NCI-H187 treated with DMSO at 0.1 percent for 48 hours (cell line): ENCODE results near the gene CDH4.

ENCODE experiments used
- DNase-seq: peaks from one replicate; lab custom pipeline; 2025; lab: John Stamatoyannopoulos, UW

Gene CDH4

DNA sequence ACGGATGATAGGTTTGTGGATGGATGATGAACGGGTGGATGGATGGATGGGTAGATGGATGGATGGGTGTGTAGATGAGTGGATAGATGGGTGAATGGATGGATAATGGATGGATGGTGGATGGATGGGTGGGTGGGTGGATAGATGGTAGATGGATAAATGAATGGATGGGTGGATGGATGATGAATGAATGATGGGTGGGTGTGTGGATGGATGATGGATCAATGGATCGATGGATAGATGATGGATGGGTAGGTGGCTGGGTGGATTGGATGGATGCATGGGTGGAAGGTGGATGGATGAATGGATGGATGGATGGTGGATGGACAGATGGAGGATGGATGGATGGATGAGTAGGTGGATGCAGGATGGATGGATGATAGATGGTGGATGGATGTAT lies 419.5 kb downstream of the CDH4 start:
- DNase-seq, result no peak

DNA sequence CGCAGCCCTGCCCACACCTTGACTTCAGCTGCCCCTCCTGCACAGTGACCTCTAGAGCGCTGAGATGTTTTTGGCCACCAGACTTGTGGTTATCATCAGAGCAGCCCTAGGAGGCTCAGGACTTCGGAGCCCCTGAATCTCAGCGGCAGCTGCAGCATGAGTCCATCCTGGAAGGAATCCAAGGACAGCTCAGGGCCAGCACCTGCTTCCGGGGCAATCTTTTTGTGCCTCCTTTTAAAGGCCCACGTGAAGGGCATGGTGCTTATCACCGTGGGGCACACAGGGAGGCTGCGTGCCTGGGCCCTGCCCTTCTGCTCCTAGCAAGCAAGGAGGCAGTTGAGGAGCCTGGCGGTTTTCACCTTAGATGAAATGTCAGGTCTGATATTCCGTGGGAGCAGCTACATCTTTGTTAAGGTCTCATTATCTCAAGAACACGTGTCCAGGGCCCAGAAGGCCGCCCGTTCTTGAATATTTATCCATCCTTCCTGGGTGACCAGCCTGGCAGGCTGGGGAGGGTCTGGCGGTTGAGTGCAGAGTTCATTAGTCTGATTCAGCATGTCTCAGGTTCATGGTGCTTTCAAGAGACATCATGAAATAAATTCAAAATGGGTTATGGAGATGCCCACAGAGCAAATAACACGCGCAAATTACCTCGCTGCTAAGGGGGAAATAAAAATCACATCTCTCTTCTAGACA lies 421.2 kb downstream of the CDH4 start:
- no peak for DNase-seq

DNA sequence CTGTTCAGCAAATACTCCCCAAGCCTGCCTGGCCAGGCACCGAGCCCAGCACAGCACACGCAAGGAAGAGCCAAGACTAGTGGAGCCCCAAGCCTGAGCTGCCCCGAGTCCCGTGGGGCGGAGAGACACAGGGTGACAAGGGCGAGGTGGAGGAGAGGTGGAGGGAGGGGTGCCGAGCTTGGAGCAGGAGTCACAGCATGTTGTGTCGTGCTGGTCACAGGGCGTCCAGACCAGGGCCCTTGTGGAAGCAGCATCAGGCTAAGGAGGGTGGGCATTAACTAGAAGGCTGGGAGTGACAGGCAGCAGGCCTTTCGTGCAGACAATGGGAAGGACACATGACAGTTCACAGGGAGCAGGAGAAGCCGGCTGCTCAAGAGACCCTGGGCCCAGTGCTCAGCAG lies 422.1 kb downstream of the CDH4 start:
- no peak for DNase-seq

DNA sequence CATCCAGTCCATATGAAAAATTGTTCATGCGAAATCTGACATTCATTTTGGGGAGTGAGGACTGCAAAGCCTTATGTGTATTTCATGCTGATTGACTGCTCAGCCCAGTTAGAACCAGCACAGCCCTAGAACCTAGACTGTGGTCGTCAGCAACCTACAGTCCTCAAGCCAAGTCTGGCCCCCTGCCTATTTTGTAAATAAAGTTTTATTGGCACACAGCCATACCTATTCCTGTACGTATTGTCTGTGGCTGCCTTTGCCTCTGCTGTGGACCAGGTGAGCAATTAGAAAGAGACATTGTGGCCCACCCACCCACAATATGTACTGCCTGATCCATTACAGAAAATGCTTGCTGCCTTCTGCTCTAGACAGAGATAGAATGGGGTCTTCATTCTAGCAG lies 422.6 kb downstream of the CDH4 start:
- no peak for DNase-seq

DNA sequence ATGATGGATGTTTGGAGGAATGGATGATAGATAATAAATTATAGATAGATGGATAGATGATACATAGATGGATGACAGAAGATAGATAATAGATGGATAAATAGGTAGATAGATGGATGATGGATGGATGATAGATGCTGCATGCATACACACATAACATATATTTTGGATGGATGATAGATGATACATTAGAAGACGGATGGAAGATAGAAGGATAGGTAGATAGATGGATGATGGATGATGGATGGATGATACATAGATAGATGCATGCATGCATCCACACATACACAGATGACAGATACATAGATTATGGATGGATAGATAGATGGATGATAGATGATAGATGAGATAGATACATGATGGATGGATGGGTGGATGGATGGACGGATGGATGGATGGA lies 425.9 kb downstream of the CDH4 start:
- DNase-seq, result no peak

DNA sequence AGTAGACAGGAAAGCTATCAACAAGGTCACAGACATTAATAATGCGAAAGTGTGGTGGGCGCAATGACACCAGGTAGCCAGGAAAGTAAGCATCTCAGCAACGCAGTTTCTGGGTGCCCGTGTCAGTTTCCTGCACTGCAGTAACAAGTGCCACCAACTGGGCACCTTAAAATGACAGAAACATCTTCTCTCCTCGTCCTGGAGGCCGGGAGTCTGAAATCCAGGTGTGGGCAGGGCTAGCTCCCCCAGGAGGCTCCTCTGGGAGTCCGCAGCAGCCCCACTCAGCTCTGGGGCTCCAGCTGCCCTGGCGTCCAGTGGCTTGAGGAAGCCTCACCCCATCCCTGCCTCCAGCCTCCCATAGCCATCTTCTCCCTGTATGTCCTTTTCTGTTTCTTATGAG lies 426.4 kb downstream of the CDH4 start:
- DNase-seq, result no peak

DNA sequence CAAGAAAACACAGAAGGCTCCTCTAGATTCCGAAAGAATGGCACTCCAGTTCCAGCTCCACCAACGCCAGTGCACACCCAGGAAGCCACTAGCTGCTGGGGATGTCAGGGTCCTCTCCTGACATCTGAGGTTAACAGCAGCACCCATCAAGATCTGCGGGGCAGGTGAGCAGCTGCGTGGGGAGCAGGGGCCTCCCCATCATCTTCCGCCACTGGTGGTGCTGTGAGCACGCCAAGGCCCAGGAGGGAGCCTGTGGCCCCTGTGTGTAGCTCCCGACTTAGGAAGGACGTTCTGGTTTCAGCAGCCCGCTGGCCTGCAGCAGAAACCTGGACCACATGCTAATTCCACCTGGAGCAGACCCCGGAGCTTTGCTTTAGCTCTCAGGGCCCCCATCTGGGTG lies 427.4 kb downstream of the CDH4 start:
- no peak for DNase-seq

DNA sequence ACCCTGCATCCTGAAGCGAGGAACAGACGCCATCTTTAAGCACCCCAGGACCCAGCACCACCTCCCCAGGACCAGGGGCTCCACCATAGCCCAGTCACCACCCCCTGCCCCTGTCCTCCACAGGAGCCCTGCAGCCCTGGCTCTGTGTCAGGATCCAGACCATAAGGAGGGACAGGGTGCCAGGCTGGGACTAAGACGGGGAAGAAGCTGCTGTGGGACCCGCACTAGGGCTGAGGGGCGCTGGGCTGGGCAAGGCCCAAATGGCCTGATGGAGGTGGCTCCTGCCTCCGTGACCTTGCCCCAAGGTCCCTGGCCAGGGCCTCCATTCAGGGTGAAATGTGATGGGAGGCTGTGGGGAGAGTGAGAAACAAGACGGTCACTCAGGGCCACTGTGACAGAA lies 428.0 kb downstream of the CDH4 start:
- no peak for DNase-seq

DNA sequence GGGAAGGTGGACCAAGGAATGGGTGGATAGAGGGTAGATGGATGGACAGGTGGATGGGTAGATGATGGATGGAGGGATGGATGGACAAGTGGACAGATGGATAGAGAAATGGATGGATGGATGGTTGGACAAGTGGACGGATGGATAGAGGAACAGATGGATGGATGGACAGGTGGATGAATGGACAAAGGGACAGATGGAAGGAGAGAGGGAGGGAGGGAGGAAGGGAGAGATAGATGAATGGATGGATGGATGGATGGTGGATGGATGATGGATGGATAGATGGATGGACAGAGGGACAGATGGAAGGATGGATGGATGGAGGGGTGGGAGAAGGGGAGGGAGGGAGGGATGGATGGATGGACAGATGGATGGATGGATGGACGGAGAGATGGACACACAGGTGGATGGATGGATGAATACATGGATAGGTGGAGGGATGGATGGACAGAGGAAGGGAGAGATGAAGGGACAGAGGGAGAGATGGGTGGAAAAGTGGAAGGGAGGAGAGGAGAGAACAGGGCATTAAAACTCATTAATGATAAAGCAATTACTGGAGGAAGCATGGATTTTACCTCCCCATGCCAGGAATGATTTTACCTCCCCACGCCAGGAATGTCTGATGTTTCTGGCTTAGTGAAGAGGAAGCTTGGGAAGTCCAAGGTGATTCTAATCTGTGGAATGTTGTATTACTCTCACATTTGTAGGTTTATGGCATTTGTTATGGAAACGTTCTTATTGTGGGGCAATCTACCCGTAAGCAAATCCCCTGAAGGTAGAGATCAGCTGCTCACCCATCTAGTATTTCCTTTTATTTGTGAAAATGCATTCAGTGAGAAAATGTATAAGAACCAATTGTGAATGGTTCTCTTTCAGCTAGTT lies 430.3 kb downstream of the CDH4 start:
- DNase-seq, result no peak

DNA sequence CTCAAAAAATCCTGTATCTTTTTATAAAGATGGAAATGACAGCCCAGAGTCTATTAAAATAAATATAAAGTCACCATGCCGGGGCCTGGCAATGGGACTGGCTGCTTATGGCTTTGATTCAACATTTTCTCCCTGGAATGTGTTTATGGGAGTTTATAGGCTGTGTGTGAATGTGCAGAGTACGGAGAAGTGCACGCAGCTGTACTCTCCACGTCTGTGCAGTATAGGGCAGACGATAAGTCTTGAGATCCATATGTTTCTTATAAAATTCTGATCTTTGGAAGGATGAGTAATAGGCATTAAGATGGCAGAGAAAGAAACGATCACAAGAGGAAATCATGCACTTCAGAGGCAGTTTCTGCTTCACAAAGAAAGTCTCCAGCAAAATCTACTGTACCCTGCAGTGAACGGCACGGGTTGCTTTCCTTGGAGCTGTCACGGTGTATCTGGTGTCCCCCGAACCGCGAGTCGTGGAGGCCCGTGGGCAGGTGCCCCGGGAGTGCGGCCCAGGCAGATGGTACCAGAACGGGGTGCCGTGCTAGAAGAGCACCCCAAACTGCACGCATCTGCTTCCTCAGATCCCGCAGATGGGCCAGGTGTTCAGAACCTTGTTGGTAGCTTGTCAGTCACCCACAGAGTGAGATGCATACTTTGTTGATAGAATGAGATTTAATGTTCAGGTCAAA lies 431.1 kb downstream of the CDH4 start:
- DNase-seq, result no peak

DNA sequence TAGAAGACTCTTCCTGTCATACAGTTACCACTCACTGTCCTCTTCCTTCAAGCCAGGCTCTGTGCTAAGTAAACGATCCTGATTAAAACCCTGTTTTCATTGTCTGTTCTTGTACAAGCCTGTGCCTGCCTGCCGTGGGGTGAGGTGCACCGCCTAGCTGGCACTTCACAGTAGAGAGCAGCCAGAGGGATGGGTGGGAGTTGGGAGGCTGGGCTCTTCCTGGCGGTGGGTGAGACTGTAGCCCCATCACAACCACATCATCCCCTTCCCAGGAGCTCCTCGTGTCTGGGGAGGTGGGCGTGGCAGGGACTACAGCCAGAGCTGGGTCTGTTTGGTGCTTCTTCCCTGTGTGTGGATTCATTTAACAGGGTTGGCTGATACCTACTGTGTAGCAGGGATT lies 431.7 kb downstream of the CDH4 start:
- DNase-seq, result peak; percentile 87

DNA sequence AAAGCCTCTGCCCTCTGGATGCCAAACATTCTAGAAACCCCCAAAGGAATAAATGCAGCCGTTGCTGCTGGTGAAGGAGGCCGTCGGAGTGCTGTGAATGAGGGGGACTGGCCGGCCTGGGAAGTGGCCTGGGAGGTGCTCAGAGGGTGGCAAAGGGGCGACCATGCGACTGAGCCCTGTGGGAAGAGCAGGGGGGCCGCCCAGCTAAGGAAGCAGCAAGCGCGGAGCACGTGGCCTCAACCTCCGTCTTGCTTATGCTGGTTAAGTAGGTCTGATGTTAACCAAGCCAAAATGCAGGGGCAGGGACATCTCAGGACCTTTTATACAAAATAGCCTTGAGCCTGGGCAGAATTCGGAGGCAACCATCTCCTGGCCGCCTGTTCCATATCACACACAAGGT lies 432.1 kb downstream of the CDH4 start:
- DNase-seq, result no peak

DNA sequence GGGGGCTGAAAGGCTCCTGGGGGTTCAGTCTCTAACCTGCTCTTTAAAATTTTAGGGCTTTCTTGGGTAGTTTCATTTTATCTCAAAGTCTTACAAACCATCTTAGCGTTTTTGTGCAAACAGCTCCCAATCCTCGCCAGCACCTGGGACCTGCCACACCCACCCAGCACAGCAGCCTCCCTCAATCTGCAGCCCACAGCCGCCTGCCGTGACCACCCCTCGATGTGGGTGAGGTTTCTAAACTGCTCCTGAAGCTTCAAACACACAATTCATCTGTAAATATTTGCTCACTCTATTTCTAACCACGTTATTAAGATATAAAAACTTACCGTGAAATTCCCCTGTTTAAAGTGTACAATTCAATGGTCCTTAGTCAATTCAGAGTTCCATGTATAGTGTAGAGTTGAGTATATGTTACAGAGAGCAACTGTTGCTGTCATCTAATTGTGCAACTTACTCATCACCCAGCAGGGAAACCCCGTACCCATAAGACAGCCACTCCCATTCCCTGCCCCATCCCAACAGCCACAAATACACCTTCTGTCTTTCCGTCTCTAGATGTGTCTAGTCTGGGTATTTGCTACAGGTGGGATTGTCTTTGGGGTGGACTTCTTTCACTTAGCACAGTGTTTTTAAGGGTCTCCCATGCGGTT lies 432.6 kb downstream of the CDH4 start:
- DNase-seq, result peak; percentile 37

DNA sequence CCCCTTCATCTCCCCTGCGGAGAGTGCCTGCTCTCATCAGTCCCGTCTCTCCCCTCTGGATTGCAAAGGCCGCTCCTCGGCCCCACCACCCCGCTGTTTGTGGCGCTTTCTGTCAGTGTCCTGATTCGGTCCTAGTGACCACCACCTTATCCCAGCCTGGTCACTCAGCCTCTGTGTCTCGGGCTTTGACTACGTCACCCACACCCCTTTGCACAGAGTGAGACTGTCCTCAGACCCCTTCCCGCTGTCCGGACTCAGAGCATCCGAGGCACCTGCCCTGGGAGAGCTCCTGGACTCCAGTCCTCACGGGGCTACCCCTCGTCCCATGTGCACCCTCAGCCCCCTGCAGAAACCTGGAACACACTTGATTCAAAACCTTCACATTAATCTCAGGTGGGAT lies 433.4 kb downstream of the CDH4 start:
- no peak for DNase-seq

DNA sequence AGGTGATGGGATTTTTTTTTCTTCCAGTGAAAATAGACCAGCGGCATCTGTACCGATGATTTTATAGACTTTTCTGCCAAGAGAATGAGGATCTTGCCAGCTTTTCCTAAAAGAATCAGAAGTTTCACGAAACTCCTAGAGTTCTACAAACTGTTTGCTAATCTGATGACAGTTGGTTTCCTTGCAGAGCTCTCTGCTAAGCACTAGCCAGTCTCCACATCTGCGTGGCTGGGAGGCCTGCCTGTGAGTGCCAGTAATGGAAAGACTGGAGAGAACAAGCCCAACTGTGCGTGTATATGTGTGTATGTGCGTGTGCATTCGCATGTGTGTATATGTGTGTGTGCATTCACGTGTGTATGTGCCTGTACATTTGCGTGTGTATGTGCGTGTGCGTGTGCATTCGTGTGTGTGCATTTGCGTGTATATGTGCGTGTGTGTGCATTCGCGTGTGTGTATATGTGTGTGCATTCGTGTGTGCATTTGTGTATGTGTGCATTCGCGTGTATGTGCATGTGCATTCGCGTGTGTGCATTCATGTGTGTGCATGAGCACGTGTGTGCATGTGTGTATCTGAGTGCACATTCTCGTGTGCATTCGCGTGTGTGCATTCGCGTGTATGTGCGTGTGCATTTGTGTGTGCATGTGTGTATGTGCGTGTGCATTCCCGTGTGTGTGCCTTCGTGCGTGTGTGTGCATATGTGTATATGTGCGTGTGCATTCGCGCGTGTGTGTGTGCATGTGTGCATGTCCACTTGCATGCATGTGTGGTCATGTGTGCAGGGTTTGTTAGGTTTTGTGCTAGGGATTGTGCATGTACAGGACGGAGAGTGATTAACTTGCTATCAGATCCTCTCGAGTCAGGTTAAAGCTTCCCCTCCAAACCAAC lies 434.2 kb downstream of the CDH4 start:
- DNase-seq, result no peak

DNA sequence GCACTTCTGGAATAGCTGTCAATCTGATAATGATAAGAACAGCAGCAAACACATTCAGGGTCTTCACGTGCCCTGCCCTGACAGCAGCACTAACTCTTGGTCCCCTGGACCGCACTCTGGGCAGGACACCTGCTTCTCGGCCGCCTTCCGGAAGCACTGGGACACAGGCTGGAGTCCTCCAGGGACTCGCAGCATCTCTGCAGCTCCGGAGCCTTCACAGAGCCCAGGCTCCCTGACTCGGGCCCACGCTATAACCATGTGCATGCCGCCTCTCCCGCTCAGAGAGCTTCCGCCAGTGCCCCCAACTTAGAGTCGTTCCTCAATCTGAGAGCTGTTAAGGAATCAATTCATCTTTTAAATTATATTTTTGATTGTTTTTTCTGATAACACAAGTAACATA lies 436.4 kb downstream of the CDH4 start:
- no peak for DNase-seq

DNA sequence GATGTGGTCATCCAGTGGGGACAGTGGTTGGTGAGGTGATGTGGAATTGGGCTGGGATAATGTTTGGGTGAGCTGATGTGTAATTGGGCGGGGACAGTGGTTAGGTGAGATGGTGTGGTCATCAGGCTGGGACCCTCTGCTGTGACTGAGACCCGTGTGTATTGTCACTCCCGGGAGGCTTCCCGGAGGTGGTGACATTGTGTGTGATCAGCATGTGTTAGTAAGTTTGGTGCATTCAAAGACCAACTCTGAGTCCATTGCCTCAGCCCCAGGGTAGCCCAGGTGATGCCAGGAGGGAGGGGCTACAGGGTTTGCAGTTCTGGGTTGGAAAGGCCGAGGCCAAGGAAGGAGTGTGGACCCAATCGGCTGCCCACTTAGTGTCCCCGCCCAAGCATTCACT lies 438.1 kb downstream of the CDH4 start:
- DNase-seq, result no peak

DNA sequence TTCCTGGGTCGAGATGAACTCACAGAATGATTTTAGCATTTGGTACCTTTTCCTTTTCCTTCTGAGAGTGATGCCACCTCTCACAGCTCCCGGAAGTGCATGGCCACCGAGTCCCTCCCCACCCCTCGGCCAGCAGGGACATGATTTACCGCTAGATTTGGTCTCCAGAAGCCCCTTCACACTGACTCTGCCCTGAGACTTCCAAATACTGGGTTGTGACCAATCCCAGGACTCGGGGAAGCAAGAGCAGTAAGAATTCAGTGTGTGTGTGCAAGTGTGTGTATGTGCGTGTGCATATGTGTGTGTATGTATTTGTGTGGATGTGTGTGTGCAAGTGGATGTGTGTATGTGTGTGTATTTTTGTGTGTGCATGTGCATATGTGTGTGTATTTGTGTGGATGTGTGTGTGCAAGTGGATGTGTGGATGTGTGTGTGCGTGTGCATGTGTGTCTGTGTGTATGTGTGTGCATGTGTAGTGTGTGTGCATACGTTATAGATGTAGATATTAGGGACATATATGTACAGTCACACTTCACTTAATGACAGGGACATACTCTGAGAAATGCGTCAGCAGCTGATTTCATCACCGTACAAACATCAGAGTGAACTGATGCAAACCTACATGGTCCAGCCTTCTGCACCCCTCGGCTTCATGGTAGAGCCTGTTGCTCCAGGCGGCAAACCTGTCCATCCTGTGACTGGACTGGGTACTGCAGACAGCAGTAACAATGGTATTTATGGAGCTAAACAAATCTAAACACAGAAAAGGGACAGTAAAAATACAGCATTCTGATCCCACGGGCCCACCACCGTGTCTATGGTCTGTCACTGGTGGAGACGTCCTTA lies 439.2 kb downstream of the CDH4 start:
- no peak for DNase-seq

DNA sequence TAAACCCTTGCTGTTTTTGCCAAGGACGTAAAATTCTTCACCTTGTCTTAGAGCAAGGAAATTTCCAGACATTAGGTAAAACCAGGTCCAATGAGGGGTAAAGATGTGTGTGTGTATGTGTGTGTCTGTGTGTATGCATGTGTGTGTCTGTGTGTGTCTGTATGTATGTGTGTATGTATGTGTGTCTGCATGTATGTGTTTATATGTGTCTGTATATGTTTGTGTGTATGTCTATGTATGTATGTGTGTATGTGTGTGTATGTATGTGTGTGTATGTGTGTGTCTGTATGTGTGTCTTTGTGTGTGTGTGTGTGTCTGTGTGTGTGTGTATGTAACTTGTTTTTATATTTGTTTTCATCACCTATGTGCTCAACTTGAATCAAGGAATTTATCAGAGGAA lies 439.9 kb downstream of the CDH4 start:
- DNase-seq, result no peak

DNA sequence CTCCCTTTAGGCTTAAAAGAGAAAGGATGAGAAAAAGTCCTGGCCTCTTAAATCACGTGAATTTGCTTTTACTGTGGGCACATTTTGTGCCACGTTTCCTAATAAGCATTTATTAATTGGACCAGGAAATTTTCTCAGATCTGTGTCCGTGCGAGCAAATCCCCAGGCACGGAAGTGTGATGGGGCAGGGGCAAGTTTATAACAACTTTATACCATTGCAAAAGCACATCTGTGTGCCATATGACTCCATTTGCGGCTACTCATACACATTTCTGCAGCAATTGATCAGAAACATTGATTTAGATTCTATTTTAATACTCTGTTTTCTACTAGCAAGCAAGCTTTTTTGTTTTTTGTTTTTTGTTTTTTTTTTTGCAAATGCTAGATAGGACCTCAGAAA lies 440.4 kb downstream of the CDH4 start:
- DNase-seq, result no peak
